ENCODE results near the gene MRI1.

DNA sequence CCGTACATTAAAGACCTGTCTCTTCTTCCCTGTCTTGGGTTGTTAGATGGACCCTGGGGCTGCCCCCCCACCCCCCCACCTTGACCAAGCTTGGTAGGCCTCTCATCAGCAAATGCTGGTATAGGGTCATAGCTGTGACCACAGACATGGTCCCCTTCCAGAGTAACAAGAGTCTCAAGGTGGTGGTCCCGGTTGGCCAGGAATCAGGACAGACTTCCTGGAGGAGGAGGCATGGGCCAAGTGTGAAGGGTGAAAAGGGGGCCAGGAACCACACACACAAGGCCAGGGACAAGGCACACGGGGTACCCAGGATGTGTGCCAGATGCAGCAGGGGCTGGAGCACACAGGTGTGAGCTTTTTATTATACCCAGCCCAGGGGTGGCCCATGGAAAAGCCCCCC, 1.1 kb upstream of the MRI1 start:
- TF ChIP-seq, protein P1, sequence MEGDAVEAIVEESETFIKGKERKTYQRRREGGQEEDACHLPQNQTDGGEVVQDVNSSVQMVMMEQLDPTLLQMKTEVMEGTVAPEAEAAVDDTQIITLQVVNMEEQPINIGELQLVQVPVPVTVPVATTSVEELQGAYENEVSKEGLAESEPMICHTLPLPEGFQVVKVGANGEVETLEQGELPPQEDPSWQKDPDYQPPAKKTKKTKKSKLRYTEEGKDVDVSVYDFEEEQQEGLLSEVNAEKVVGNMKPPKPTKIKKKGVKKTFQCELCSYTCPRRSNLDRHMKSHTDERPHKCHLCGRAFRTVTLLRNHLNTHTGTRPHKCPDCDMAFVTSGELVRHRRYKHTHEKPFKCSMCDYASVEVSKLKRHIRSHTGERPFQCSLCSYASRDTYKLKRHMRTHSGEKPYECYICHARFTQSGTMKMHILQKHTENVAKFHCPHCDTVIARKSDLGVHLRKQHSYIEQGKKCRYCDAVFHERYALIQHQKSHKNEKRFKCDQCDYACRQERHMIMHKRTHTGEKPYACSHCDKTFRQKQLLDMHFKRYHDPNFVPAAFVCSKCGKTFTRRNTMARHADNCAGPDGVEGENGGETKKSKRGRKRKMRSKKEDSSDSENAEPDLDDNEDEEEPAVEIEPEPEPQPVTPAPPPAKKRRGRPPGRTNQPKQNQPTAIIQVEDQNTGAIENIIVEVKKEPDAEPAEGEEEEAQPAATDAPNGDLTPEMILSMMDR (IDR thresholded peaks at IDR 0.05) = no peak
- TF ChIP-seq EP300 (IDR thresholded peaks at IDR 0.05) (no peak), POLR2AphosphoS5 (IDR thresholded peaks at IDR 0.05) (no peak), POLR2A (IDR thresholded peaks at IDR 0.05) (no peak)
